Midbrain (tissue), 1 donor: ENCODE measurements around the gene CMTM8.
"Not testable (repeated sequence)": the region's sequence is repeated elsewhere in the genome, so short reads cannot be mapped to it uniquely, and the experiment has no call there.

Experiments
- DNase-seq: peaks from one replicate; lab custom pipeline; 2025; lab: John Stamatoyannopoulos, UW

CMTM8 gene, protein sequence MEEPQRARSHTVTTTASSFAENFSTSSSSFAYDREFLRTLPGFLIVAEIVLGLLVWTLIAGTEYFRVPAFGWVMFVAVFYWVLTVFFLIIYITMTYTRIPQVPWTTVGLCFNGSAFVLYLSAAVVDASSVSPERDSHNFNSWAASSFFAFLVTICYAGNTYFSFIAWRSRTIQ

GRCh38 chr3:32238453-32239306 lies at the start of gene CMTM8:
CMTM8 (plus strand) TSS chr3:32238680; CDS start chr3:32238973, 293 bp downstream.
- no peak for DNase-seq

DNA sequence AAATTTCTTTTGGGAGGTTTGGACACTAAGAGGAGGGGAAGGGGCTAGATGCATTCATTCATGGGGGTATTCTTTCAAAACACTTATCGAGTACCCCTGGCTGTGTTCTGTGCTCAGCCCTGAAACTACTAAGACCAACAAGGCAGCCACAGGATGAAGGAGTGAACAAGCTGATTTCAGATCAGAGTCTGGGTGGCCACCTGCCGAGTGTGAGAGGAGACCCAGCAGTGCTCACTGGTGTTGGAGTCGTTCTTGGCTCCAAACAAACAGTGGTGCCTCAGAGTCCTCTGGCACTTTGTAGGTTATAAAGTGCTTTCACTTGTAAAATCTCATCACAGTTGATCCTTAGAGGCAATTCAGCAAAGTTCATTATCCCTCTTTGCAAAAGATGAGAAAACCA lies 48.8 kb upstream of the CMTM8 start:
- DNase-seq = no peak

DNA sequence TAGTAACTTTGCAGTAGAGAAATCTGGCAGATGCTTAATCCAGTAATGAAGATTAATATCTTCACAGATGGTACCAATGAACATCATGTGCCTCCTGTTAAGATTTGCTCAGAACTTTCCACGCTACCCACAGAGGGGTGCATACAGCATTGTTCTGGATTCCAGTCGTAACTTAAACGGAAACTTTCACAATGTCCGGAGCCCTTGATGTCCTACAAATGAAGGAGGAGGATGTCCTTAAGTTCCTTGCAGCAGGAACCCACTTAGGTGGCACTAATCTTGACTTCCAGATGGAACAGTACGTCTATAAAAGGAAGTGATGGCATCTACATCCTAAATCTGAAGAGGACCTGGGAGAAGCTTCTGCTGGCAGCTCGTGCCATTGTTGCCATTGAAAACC lies 47.9 kb upstream of the CMTM8 start:
- DNase-seq = not testable (repeated sequence)

DNA sequence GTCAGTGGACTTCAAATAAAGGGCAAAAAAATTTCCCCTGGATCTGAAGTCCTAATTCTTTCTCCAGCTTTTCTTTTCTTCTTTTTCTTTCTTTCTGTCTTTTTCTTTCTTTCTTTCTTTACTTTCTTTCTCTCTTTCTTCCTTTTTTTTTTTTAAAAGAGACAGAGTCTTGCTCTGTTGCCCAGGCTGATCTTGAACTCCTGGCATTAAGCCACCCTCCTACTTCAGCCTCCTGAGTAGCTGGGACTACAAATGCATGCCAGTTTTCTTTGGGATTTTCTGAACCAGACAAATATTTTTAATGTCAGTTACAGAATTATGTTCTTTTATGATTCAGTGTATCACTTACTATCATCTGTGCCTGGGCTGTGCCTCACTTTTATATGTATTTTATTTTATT lies 45.4 kb upstream of the CMTM8 start:
- DNase-seq = no peak

- no peak for DNase-seq
Measured at GRCh38 chr3:32194653-32195052, 43.8 kb upstream of the CMTM8 start.

- no peak for DNase-seq
Measured at GRCh38 chr3:32195995-32196540, 42.4 kb upstream of the CMTM8 start.

- DNase-seq = no peak
Measured at GRCh38 chr3:32197991-32198390, 40.5 kb upstream of the CMTM8 start.

DNA sequence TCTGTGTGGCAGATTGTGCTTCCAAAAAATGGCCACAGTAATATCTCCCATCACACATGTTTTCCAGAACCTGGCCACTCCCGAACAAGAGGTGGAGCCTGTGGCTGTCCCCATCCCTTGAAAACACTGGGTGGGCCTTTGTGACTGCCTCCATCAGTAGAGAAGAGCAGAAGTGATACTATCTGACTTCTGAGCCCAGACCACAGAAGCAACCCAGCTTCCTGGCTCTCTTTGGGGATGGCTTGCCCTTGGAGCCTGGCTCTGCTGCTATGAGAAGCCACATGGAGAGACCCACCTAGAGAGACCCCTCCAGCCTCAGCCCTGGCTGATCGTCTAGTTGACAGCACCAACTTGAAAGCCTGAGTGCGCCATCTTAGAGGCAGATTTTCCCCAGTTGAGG lies 39.8 kb upstream of the CMTM8 start:
- no peak for DNase-seq

- no peak for DNase-seq
Measured at GRCh38 chr3:32200490-32200889, 38.0 kb upstream of the CMTM8 start.

GRCh38 chr3:32200992-32201758 lies 37.3 kb upstream of the CMTM8 start:
- DNase-seq = no peak

DNA sequence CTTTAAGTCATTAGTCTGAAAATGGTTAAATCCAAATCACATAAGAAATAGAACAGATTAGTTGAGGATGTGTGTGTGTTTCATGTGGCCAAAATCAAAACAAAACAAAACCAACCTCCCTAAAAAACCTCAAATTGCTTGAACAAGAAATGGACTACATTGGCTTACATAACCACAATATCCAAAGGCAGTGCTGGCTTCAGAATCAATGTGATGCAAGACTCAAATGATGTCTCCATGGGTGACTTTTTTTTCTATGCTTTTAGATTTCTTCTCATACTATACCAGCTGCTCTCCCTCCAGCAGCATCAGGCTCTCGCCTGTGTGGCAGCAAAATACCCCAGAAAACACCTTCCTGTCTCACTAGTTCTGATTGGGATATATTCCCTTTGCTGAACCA lies 36.0 kb upstream of the CMTM8 start:
- no peak for DNase-seq

- no peak for DNase-seq
Measured at GRCh38 chr3:32203854-32204253, 34.6 kb upstream of the CMTM8 start.

DNA sequence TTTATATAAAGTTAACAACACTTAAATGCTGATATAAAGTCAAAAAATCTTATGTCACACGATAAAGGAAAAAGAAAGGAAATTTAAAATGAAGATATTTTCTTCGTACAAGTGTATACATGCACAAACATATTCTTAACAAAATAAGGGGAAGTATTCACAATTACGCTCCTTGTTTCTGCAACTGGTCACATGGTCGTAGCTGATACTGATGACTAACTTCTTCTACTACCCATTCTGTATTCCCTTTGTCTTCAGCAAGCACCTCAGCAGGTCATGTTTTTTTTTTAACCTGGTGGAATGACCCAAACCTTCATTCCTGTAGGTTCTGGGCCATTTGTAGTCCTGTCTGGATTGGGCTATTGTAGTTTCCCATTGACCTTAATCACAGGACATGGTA lies 30.0 kb upstream of the CMTM8 start:
- DNase-seq = no peak

DNA sequence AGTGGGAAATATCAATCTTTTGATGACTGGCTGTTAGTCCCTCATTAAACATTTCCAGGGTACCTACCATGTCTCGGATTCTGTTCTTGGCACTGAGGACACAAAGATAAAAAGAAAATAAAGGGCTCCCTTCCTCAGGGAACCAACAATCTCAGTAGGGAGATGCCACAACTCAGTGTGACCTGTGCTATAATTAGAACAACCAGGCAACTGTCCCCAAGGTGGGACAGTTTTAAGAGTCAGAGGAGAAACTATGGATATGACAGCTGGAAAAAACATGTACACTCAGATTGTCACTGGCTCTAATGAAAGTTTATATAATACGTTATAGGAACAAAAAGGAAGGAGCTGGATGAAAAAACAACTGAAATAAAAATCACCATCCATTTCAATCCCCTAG lies 23.3 kb upstream of the CMTM8 start:
- no peak for DNase-seq

GRCh38 chr3:32216172-32216783 lies 22.2 kb upstream of the CMTM8 start:
- DNase-seq = no peak

DNA sequence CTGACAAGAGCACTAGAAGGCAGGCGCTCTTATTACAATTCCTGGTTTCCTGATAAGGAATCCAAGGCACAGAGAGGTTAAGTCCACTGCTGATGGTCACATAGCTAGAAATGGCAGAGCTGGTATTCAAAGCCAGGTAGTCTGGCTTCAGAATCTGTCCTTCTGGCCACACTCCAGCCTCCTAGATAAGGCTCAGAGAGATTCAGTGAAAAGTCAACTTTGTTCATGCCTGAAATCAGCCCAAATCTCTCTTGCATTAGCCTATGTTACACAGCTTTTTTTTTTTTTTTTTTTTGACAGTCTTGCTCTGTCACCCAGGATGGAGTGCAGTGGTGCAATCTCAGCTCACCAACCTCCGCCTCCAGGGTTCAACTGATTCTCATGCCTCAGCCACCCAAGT lies 21.1 kb upstream of the CMTM8 start:
- no peak for DNase-seq

DNA sequence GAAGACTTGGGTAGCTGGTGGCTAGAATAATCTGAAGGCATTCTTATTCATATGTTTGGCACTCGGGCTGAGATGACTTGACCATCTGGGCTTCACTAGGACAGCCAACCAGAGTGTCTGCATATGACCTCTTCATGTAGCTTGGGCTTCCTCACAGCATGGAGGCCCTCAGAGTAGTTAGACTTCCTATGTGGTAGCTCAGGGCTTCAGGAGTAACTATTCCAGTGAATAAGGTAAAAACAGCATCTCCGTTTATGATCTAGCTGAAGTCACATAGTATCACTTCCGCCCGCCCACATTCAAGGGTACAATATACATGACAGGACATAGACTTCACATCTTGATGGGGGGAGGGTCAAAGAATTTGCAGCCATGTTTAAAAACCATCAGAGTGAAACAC lies 18.9 kb upstream of the CMTM8 start:
- no peak for DNase-seq

DNA sequence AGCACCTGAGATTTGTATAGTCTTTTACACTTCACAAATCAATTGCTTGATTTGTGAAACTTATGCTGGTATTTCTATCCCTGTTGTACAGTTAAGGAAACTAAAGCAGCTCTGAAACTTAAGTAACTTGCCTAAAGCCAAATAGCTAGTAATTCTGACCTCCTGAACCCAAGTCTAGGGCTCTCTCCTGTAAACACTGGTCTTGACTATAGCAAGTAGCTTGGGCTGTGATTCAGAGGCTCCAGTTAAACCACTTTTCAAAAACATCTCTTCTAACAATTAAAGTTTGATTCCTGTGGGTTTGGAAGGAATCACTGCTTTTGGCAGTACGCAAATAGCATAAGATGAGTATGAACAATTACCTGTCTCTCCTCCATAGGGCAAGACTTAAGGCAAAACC lies 18.5 kb upstream of the CMTM8 start:
- DNase-seq = no peak

GRCh38 chr3:32222950-32223349 lies 15.5 kb upstream of the CMTM8 start:
- DNase-seq = no peak

- DNase-seq = no peak
Measured at GRCh38 chr3:32224016-32224516, 14.4 kb upstream of the CMTM8 start.

GRCh38 chr3:32226875-32227500 lies 11.5 kb upstream of the CMTM8 start:
- no peak for DNase-seq

- not testable (repeated sequence) for DNase-seq
Measured at GRCh38 chr3:32228743-32229142, 9.7 kb upstream of the CMTM8 start.
